Endothelial cell of umbilical vein (primary cell): ENCODE results near the gene TPRA1. TPM values are rescaled to one million over a fixed set of nuclear protein-coding genes. Genes with fewer than 3 reads are reported as not detected.

Experiments
- BruUV-seq: library from RNA; stranded (reverse); fragments of 400-500 nt; replicated peaks from 2 replicates; lab custom pipeline; 2021; lab: Mats Ljungman, UMichigan
- CTCF ChIA-PET: fragments of 300-600, 350-600 bp; sonication (Branson Sonifier 250); formaldehyde crosslinking; loops from one replicate; lab custom pipeline; 2021; ENCODE audit warnings: antibody characterized with exemption, inconsistent platforms; lab: Charles Lee
- POLR2A ChIA-PET: fragments of 300-600, 350-600 bp; sonication (Branson Sonifier 250); formaldehyde crosslinking; loops from one replicate; lab custom pipeline; 2021; ENCODE audit warnings: antibody characterized with exemption, inconsistent platforms; lab: Charles Lee
- DNase-seq: peaks from one replicate; pipeline ENCODE4 v3.0.0-alpha.2; 2011; ENCODE audit warnings: low read depth, low spot score
- FAIRE-seq: peaks from 2 replicates; lab custom pipeline; 2011; peaks lifted over from hg19 to GRCh38; lab: Jason Lieb, UNC
- H2AFZ ChIP-seq: 2 replicates; pipeline ENCODE4 v1.6.0; 2012; ENCODE audit warnings: low read depth, low read length, control low read depth, inconsistent platforms
- H3K27ac ChIP-seq: 2 replicates; pipeline ENCODE4 v1.5.1; 2011; ENCODE audit warnings: low read depth, mild to moderate bottlenecking, control low read depth, low read length, moderate library complexity; ENCODE audit not compliant: insufficient read depth
- H3K27me3 ChIP-seq, 2 experiments: 2 replicates each; pipeline versions ENCODE4 v1.6.0 to v1.6.1; 2011; ENCODE audit warnings: low read length in 2 of 2, mixed read lengths in 1 of 2; ENCODE audit not compliant: control insufficient read depth in 2 of 2, insufficient read depth in 2 of 2
- H3K36me3 ChIP-seq, 2 experiments: 2 replicates in 1 of 2; 3 replicates in 1 of 2; pipeline ENCODE4 v1.5.1; 2011; ENCODE audit warnings: low read length in 2 of 2, mild to moderate bottlenecking in 1 of 2, moderate library complexity in 1 of 2; ENCODE audit not compliant: control insufficient read depth in 2 of 2, insufficient read depth in 2 of 2; ENCODE audit errors: extremely low read depth in 1 of 2
- H3K4me1 ChIP-seq: 3 replicates; pipeline ENCODE4 v1.5.1; 2011; ENCODE audit warnings: mild to moderate bottlenecking, low read length; ENCODE audit not compliant: control insufficient read depth, insufficient read depth; ENCODE audit errors: extremely low read depth
- H3K4me2 ChIP-seq: 2 replicates; pipeline ENCODE4 v1.6.1; 2011; ENCODE audit warnings: low read length, control low read depth, mixed read lengths; ENCODE audit not compliant: insufficient read depth
- H3K4me3 ChIP-seq, 3 experiments: fragments of 200-600 bp in 1 of 3; sonication (generic), shearing (Covaris generic) in 1 of 3; replicated peaks in 1 of 3; 2 replicates each; pipeline ENCODE4 v1.5.1; 2011 to 2016; ENCODE audit warnings: control low read depth in 3 of 3, low read length in 3 of 3, mild to moderate bottlenecking in 2 of 3, inconsistent platforms in 1 of 3, low read depth in 1 of 3, moderate library complexity in 1 of 3; ENCODE audit not compliant: insufficient read depth in 1 of 3
- H3K79me2 ChIP-seq: 2 replicates; pipeline ENCODE4 v1.6.0; 2012; ENCODE audit warnings: low read length, inconsistent platforms; ENCODE audit not compliant: control insufficient read depth, insufficient read depth
- H3K9ac ChIP-seq: replicated peaks from 2 replicates; pipeline ENCODE3; 2011; ENCODE audit warnings: low read length, control low read depth; ENCODE audit not compliant: insufficient read depth; ENCODE audit errors: extremely low read depth
- H3K9me1 ChIP-seq: replicated peaks from 3 replicates; pipeline ENCODE4 v1.6.0; 2011; ENCODE audit warnings: mild to moderate bottlenecking, low read length; ENCODE audit not compliant: control insufficient read depth, insufficient read depth; ENCODE audit errors: extremely low read depth
- H3K9me3 ChIP-seq: replicated peaks from 2 replicates; pipeline ENCODE4 v1.5.1; 2012; ENCODE audit warnings: low read length, inconsistent platforms; ENCODE audit not compliant: control insufficient read depth, insufficient read depth
- H4K20me1 ChIP-seq: replicated peaks from 2 replicates; pipeline ENCODE3; 2011; ENCODE audit warnings: mild to moderate bottlenecking, low read length; ENCODE audit not compliant: control insufficient read depth, insufficient read depth; ENCODE audit errors: extremely low read depth
- CTCF ChIP-seq, 2 donors: IDR thresholded peaks; 1 replicate in 1 of 2; 2 replicates in 1 of 2; pipeline ENCODE4 v1.5.1; 2011; ENCODE audit warnings: low read length in 2 of 2, mild to moderate bottlenecking in 2 of 2, moderate library complexity in 2 of 2, control low read depth in 1 of 2, inconsistent platforms in 1 of 2, low read depth in 1 of 2; ENCODE audit not compliant: insufficient read depth in 1 of 2; ENCODE audit errors: extremely low read depth in 1 of 2
- FOS ChIP-seq: IDR thresholded peaks from 2 replicates; pipeline ENCODE4 v1.6.1; 2011; ENCODE audit warnings: mild to moderate bottlenecking, low read length, moderate library complexity, borderline replicate concordance; ENCODE audit not compliant: insufficient read depth
- GATA2 ChIP-seq: IDR thresholded peaks from 2 replicates; pipeline ENCODE4 v1.7.0; 2011; ENCODE audit warnings: low read depth, mild to moderate bottlenecking, moderate library complexity, mixed read lengths, low read length; ENCODE audit not compliant: insufficient read length, insufficient read depth
- JUN ChIP-seq: IDR thresholded peaks from 2 replicates; pipeline ENCODE4 v1.6.1; 2011; ENCODE audit warnings: borderline replicate concordance, low read depth; ENCODE audit not compliant: insufficient read length, insufficient read depth
- MAX ChIP-seq: IDR thresholded peaks from 2 replicates; pipeline ENCODE4 v1.6.1; 2011; ENCODE audit not compliant: insufficient read depth, insufficient read length
- MYC ChIP-seq: IDR thresholded peaks from one replicate; pipeline ENCODE4 v1.6.1; 2011; ENCODE audit warnings: mild to moderate bottlenecking, low read depth, low read length
- POLR2A ChIP-seq: IDR thresholded peaks from 2 replicates; pipeline ENCODE4 v1.6.1; 2012; ENCODE audit warnings: low read depth, mild to moderate bottlenecking, control low read depth, low read length
- POLR2AphosphoS5 ChIP-seq: IDR thresholded peaks from 2 replicates; pipeline ENCODE4 v1.6.1; 2012; ENCODE audit warnings: low read depth, mild to moderate bottlenecking, control low read depth, low read length, moderate library complexity; ENCODE audit not compliant: insufficient read depth
- dilution Hi-C: fragments of 300-500 bp; cut with MboI; formaldehyde crosslinking; loops from one replicate; pipeline ENCODE4 v1.15.0; 2019; ENCODE audit warnings: low sequenced_read_pairs; ENCODE audit not compliant: extremely low pct_ligation_motif_present
- intact Hi-C: fragments of 100-400 bp; cut with micrococcal nuclease; formaldehyde crosslinking; loops from one replicate; pipeline ENCODE4 v1.10.0; 2022
- polyA plus RNA-seq, 4 experiments: library from polyadenylated mRNA; depleted of rRNA in 3 of 4; stranded (reverse) in 3 of 4; unstranded in 1 of 4; fragments of >200 nt; gene quantifications; 2 replicates each; pipeline versions ENCODE4 v1.2.1 to v1.2.3, GENCODE V29; 2011 to 2012; ENCODE audit warnings: missing spikeins in 1 of 4
- total RNA-seq: library from RNA; stranded (reverse); gene quantifications from 2 replicates; pipeline ENCODE4 v1.2.3, GENCODE V29; 2021

The TPRA1 gene
- total and polyA plus RNA-seq, 2 donors (not counting 3 experiments of a cell fraction or from before 2014, with no cell fraction given), result 34.3 to 58.0 TPM

- DNase-seq (no peak), FAIRE-seq (no peak)
- no peaks in the 10 kb centered on the region for H3K4me1 ChIP-seq
- dilution Hi-C loops, result no loop called here
- intact Hi-C loops, result loop anchor here (10.0 kb wide), 1 partner anchor 167 kb away; no protein-coding TSS in a partner anchor
- H3K9me3 ChIP-seq, result no peaks in the 10 kb centered on the region
- no peak overlapping the region for H3K27ac ChIP-seq
- POLR2A ChIA-PET, result no interaction called here
- H3K79me2 ChIP-seq, result no peaks in the 10 kb centered on the region
- no peak overlapping the region for H3K4me3 ChIP-seq
- H3K27me3 ChIP-seq, result no peaks in the 10 kb centered on the region
- no peaks in the 10 kb centered on the region for H4K20me1 ChIP-seq
- H3K9ac ChIP-seq, result no peak overlapping the region
- H2AFZ ChIP-seq, result no peak overlapping the region
- H3K4me2 ChIP-seq, result no peak overlapping the region
- CTCF ChIA-PET, result interaction anchor here (1.5 kb wide), 1 partner anchor 10 kb away, joined by 3 read pairs; no protein-coding TSS in a partner anchor
- H3K9me1 ChIP-seq, result no peaks in the 10 kb centered on the region
- no peaks in the 10 kb centered on the region for H3K36me3 ChIP-seq
- no TSS peak for BruUV-seq
- TF ChIP-seq JUN (no peak), POLR2A (no peak), POLR2AphosphoS5 (no peak), CTCF (IDR thresholded peaks at IDR 0.05; ENCODE audit: extremely low read depth in 1 of 2, insufficient read depth in 1 of 2, low read depth in 1 of 2, low read length in 2 of 2) (no peak), MAX (no peak), MYC (no peak), GATA2 (no peak), FOS (no peak)
These were observed 49.2 kb downstream of the TPRA1 start for GRCh38 chr3:127541320-127541719.
